PFSK-1 (cell line): ENCODE data around the gene TCEA2.

Experiments used
- POLR2AphosphoS5 ChIP-seq: IDR thresholded peaks from 2 replicates; pipeline ENCODE4 v1.6.1; 2012; ENCODE audit warnings: low read depth, mild to moderate bottlenecking, control low read depth, low read length, moderate library complexity
- REST ChIP-seq, 2 experiments: IDR thresholded peaks; 2 replicates each; pipeline versions ENCODE4 v1.6.1 to v1.8.0; 2011 to 2012; ENCODE audit warnings: low read depth in 2 of 2, low read length in 2 of 2, control low read depth in 1 of 2, inconsistent platforms in 1 of 2, mild to moderate bottlenecking in 1 of 2, moderate library complexity in 1 of 2; ENCODE audit not compliant: insufficient read depth in 1 of 2

GRCh38 chr20:64082126-64082731 lies 19.2 kb downstream of the TCEA2 start:
- TF ChIP-seq POLR2AphosphoS5 (no peak), REST (IDR thresholded peaks at IDR 0.05; ENCODE audit: insufficient read depth in 1 of 2, low read depth in 2 of 2, low read length in 2 of 2) (no peak)
